ENCODE data around the gene LRRC4C. TPM values are rescaled to one million over a fixed set of nuclear protein-coding genes. Genes with fewer than 3 reads are reported as not detected.

The LRRC4C gene
- total RNA-seq, 2 donors from 2014 or later = 2.7 to 2.8 TPM

- TF ChIP-seq CTCF (IDR thresholded peaks at IDR 0.05) = no peak
- no peaks in the 10 kb centered on the region for H3K36me3 ChIP-seq
- H3K27ac ChIP-seq = no peak overlapping the region
- H3K27me3 ChIP-seq = no peaks in the 10 kb centered on the region
- H3K9me3 ChIP-seq = no peaks in the 10 kb centered on the region
- H3K4me1 ChIP-seq = peaks cover 0 to 6% of the 10 kb centered on the region in 2 donors
- no peak overlapping the region for H3K4me3 ChIP-seq
- DNase-seq (ENCODE audit: low spot score) = no peak
Observed at GRCh38 chr11:40295466-40295865, 1164.0 kb downstream of the LRRC4C start.

DNA sequence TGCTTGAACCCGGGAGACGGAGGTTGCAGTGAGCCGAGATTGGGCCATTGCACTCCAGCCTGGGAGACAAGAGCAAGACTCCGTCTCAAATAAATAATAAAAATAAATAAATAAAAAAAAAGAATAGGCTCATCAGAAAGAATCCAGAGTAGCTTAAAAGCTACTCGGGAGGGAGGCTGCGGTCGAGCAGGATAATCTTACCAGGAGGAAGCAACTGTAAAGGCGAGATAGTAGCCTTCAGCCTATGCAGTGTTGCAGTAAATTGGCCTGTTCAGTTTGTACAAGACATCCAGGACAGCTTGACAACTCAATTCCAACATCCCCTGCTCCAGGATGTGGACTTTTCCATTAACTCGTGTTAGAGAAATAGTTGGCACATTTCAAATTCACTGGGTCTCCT, 1164.7 kb downstream of the LRRC4C start:
- DNase-seq (ENCODE audit: low spot score) = no peak
- Histone ChIP-seq H3K4me3 (no peak overlapping the region), H3K36me3 (no peaks in the 10 kb centered on the region), H3K27me3 (no peaks in the 10 kb centered on the region), H3K27ac (no peak overlapping the region), H3K4me1 (peaks cover 0 to 6% of the 10 kb centered on the region in 2 donors), H3K9me3 (no peaks in the 10 kb centered on the region)
- no peak for TF ChIP-seq CTCF (IDR thresholded peaks at IDR 0.05)

DNA sequence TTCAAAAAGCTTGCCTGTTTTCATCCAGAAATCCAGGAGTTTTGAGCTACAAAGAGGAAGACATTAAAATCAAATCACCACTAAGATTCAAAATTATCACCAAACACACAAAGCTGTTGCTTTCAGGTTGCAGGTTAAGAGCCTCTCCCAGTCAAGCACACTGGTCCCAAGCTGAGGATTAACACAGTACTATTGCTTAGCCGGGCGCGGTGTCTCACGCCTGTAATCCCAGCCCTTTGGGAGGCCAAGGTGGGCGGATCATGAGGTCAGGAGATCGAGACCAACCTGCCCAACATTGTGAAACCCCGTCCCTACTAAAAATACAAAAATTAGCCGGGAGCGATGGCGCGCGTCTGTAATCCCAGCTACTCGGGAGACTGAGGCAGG, 1165.1 kb downstream of the LRRC4C start:
- Histone ChIP-seq H3K27ac (no peak overlapping the region), H3K4me3 (no peak overlapping the region)

DNA sequence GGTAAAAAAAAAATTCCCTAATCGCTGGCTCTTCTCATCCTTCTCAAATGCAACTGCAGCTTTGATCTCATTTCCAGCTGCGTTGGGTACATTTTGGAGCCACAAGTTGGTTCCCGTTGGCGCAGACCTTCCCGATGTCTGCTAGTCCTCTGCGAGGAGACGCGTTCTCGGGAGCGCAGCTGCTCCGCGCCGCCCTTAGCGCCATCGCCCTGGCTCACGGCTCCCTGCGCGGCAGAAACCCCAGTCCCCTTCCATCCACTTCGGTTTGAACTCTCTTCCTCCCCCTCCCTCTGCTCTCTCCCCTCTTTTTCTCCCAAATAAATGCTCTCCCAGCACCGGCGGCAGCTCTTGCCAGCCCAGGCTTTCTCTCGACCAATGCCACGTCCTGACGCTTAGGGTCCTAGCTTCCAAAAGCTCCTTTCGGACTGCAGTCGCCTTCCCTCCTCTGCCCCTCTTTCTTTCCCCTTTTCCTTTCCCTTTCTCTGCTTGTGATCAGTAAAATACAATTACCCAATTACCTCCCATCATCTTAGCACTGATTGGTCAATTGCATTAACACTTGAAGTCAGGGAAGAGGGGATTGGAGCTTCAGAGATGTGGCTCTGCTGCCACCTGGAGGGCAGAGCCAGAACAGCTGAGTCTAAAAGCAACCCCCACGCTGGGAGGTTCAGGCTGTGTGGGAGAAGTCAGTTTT, 1165.7 kb downstream of the LRRC4C start:
- TF ChIP-seq CTCF (IDR thresholded peaks at IDR 0.05) = peak; percentile 64 to 84
- Histone ChIP-seq H3K4me3 (peak overlapping the region; percentile 35 to 56), H3K9me3 (no peaks in the 10 kb centered on the region), H3K36me3 (no peaks in the 10 kb centered on the region), H3K27me3 (no peaks in the 10 kb centered on the region), H3K4me1 (peaks cover 0 to 6% of the 10 kb centered on the region in 2 donors), H3K27ac (peak overlapping the region; percentile 65 to 69)
- DNase-seq (ENCODE audit: low spot score) = peak; percentile 82

More for the DNA sequence above, 1165.1 kb downstream of the LRRC4C start:
- TF ChIP-seq CTCF (IDR thresholded peaks at IDR 0.05) = peak in 1 of 2 donors; percentile 5
- Histone ChIP-seq H3K27me3 (no peaks in the 10 kb centered on the region), H3K9me3 (no peaks in the 10 kb centered on the region), H3K4me1 (peaks cover 0 to 6% of the 10 kb centered on the region in 2 donors), H3K36me3 (no peaks in the 10 kb centered on the region)
- no peak for DNase-seq (ENCODE audit: low spot score)

- Histone ChIP-seq H3K4me1 (peaks cover 0 to 6% of the 10 kb centered on the region in 2 donors), H3K9me3 (no peaks in the 10 kb centered on the region), H3K4me3 (peak overlapping the region; percentile 35 to 56), H3K36me3 (no peaks in the 10 kb centered on the region), H3K27me3 (no peaks in the 10 kb centered on the region), H3K27ac (peak overlapping the region; percentile 65 to 69)
- DNase-seq (ENCODE audit: low spot score) = no peak
- TF ChIP-seq CTCF (IDR thresholded peaks at IDR 0.05) = no peak
Observed at GRCh38 chr11:40292721-40293508, 1166.5 kb downstream of the LRRC4C start.

Data from right atrium auricular region (tissue), 2 donors.